KMS-11 (cell line): ENCODE results near the gene GPHN.

Experiments
- H2AFZ ChIP-seq: fragments of 200-600 bp; sonication (generic); 2 replicates; pipeline ENCODE4 v1.6.1; 2016; ENCODE audit warnings: antibody characterized with exemption, mixed run types, low read depth
- H3K27ac ChIP-seq: fragments of 200-600 bp; sonication (generic); 2 replicates; pipeline ENCODE4 v1.6.1; 2016; ENCODE audit warnings: mild to moderate bottlenecking, mixed run types
- H3K27me3 ChIP-seq: fragments of 200-600 bp; sonication (generic); 2 replicates; pipeline ENCODE4 v1.6.1; 2017; ENCODE audit warnings: mild to moderate bottlenecking, low read depth, mixed run types, moderate library complexity; ENCODE audit not compliant: insufficient read depth
- H3K36me3 ChIP-seq: fragments of 200-600 bp; sonication (generic); 2 replicates; pipeline ENCODE4 v1.6.1; 2017; ENCODE audit warnings: mild to moderate bottlenecking, mixed run types; ENCODE audit not compliant: insufficient read depth
- H3K4me1 ChIP-seq: fragments of 200-600 bp; sonication (generic); 2 replicates; pipeline ENCODE4 v1.6.1; 2016; ENCODE audit warnings: mild to moderate bottlenecking, low read depth, mixed run types; ENCODE audit not compliant: poor library complexity, severe bottlenecking
- H3K4me2 ChIP-seq: fragments of 200-600 bp; sonication (generic); 2 replicates; pipeline ENCODE4 v1.7.0; 2016; ENCODE audit warnings: mild to moderate bottlenecking, mixed run types
- H3K4me3 ChIP-seq: fragments of 200-600 bp; sonication (generic); IDR thresholded peaks from 2 replicates; pipeline ENCODE4 v1.6.1; 2017; ENCODE audit warnings: low read depth, low read length, mixed read lengths; ENCODE audit not compliant: insufficient read depth
- H3K79me2 ChIP-seq: fragments of 200-600 bp; sonication (generic); 2 replicates; pipeline ENCODE4 v1.6.1; 2016; ENCODE audit warnings: low read depth, mixed run types; ENCODE audit not compliant: insufficient read depth
- H3K9ac ChIP-seq: fragments of 200-600 bp; sonication (generic); 2 replicates; pipeline ENCODE4 v1.6.1; 2016; ENCODE audit warnings: mild to moderate bottlenecking, mixed run types
- H4K20me1 ChIP-seq: fragments of 200-600 bp; sonication (generic); 2 replicates; pipeline ENCODE4 v1.6.1; 2016; ENCODE audit warnings: mild to moderate bottlenecking, mixed run types; ENCODE audit not compliant: insufficient read depth
- CTCF ChIP-seq: fragments of 200-600 bp; sonication (generic); conservative IDR thresholded peaks from 2 replicates; pipeline ENCODE4 v1.6.1; 2017; ENCODE audit warnings: low read depth, mild to moderate bottlenecking, antibody characterized with exemption, low read length, moderate library complexity, mixed read lengths

Gene GPHN

GRCh38 chr14:66596241-66596985 is 88.5 kb downstream of the GPHN start:
- H2AFZ ChIP-seq, result no peak overlapping the region
- H3K4me1 ChIP-seq, result no peaks in the 10 kb centered on the region
- H3K79me2 ChIP-seq, result no peaks in the 10 kb centered on the region; the same call in 1 of the 2 replicates
- H3K4me2 ChIP-seq, result no peak overlapping the region
- no peak overlapping the region for H3K4me3 ChIP-seq
- no peak overlapping the region for H3K27ac ChIP-seq
- no peaks in the 10 kb centered on the region for H3K27me3 ChIP-seq
- no peaks in the 10 kb centered on the region for H3K36me3 ChIP-seq
- no peaks in the 10 kb centered on the region for H4K20me1 ChIP-seq
- no peak overlapping the region for H3K9ac ChIP-seq
- TF ChIP-seq CTCF, result no peak

- H3K4me2 ChIP-seq, result no peak overlapping the region
- H3K36me3 ChIP-seq, result no peaks in the 10 kb centered on the region
- no peak overlapping the region for H3K4me3 ChIP-seq
- H4K20me1 ChIP-seq, result no peaks in the 10 kb centered on the region
- no peak overlapping the region for H3K9ac ChIP-seq
- H3K27ac ChIP-seq, result no peak overlapping the region
- H3K4me1 ChIP-seq, result no peaks in the 10 kb centered on the region
- no peaks in the 10 kb centered on the region; the same call in 1 of the 2 replicates for H3K79me2 ChIP-seq
- H3K27me3 ChIP-seq, result no peaks in the 10 kb centered on the region
- H2AFZ ChIP-seq, result no peak overlapping the region
- TF ChIP-seq CTCF, result no peak
Observed at GRCh38 chr14:66600416-66600815, 92.5 kb downstream of the GPHN start.

GRCh38 chr14:66601932-66602578 is 94.1 kb downstream of the GPHN start:
- Histone ChIP-seq H2AFZ (no peak overlapping the region), H3K4me1 (no peaks in the 10 kb centered on the region), H3K27ac (no peak overlapping the region), H3K79me2 (no peaks in the 10 kb centered on the region; the same call in 1 of the 2 replicates), H4K20me1 (no peaks in the 10 kb centered on the region), H3K4me3 (no peak overlapping the region), H3K27me3 (no peaks in the 10 kb centered on the region), H3K4me2 (no peak overlapping the region), H3K9ac (no peak overlapping the region), H3K36me3 (no peaks in the 10 kb centered on the region)
- TF ChIP-seq CTCF, result no peak

GRCh38 chr14:66603945-66604344 is 96.0 kb downstream of the GPHN start:
- Histone ChIP-seq H3K27me3 (no peaks in the 10 kb centered on the region), H4K20me1 (no peaks in the 10 kb centered on the region), H3K79me2 (no peaks in the 10 kb centered on the region; the same call in 1 of the 2 replicates), H3K4me3 (no peak overlapping the region), H3K36me3 (no peaks in the 10 kb centered on the region), H2AFZ (no peak overlapping the region), H3K9ac (no peak overlapping the region), H3K4me2 (no peak overlapping the region), H3K4me1 (no peaks in the 10 kb centered on the region), H3K27ac (no peak overlapping the region)
- TF ChIP-seq CTCF, result no peak
